ENCODE measurements around the gene SAMD15. TPM values are rescaled to one million over a fixed set of nuclear protein-coding genes. Genes with fewer than 3 reads are reported as not detected.
"Not testable (repeated sequence)": the region's sequence is repeated elsewhere in the genome, so short reads cannot be mapped to it uniquely, and the experiment has no call there.

SAMD15 gene
- 1 to 10 TPM in 2 of 4 donors, under 1 TPM in 1, not detected in 1; 0.20 to 1.5 (median 1.4) TPM for total RNA-seq

DNA sequence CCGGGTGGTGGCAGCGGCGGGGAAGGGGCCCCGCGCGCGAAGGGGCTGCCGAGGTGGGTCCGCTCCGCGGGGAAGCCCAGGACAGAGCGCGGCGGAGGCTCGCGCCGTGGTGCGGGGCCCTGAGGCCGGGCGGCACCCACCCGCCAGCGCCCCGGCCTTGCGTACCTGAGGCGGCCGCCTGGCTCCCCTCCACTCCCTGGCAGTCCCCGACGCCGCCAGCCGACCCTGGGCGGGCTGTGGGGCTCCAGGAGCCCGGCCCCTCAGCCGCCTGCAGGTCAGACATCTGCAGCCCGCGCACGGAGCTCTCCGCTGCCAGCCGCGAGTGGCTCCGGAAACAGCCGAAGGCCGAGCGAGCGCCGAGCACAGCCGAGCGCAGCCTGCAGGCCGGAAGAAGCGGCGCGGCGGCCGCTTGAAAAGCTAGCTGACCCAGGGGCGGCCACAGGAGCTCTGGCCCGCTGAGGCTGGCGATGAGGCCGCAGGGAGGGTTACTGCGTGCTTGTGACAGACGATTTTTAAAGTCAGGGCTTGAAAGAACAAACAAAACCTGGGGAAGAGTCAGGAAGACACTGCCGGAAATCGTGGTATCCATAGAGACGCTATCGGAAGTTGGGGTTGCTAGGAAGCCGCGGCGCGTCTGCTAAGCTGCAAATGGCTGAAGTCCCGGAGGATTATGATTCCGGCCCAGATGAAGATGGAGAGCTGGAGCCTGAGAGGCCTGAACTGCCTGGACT lies at the start of gene SAMD15, which contains the start of gene TMED8:
Gene SAMD15, plus strand, starts transcription at position 609 of the 731 bp plus-strand sequence. Its CDS starts 40 bp downstream, at position 649.
Gene TMED8, minus strand, starts transcription at position 324 of the 731 bp plus-strand sequence. Its CDS starts 41 bp downstream, at position 283.
- peak within 1 kb of the TSS; percentile 44 to 90 (median 86) for H3K27ac ChIP-seq
- no peaks in the 10 kb centered on the region for H3K9me3 ChIP-seq
- 0 to 1% methylated on average over 10 to 25 of the region's 69 CpGs for WGBS, 2 donors (ENCODE audit: low coverage in 1 of 2)
- peaks cover 0 to 27% (median 9%) of the 10 kb centered on the region in 3 donors for H3K4me1 ChIP-seq
- no peak for TF ChIP-seq POLR2AphosphoS5 (IDR thresholded peaks at IDR 0.05)
- TF ChIP-seq POLR2A (IDR thresholded peaks at IDR 0.05): peak; percentile 28 to 50
- TF ChIP-seq EP300 (IDR thresholded peaks at IDR 0.05): no peak
- TF ChIP-seq, protein P1, sequence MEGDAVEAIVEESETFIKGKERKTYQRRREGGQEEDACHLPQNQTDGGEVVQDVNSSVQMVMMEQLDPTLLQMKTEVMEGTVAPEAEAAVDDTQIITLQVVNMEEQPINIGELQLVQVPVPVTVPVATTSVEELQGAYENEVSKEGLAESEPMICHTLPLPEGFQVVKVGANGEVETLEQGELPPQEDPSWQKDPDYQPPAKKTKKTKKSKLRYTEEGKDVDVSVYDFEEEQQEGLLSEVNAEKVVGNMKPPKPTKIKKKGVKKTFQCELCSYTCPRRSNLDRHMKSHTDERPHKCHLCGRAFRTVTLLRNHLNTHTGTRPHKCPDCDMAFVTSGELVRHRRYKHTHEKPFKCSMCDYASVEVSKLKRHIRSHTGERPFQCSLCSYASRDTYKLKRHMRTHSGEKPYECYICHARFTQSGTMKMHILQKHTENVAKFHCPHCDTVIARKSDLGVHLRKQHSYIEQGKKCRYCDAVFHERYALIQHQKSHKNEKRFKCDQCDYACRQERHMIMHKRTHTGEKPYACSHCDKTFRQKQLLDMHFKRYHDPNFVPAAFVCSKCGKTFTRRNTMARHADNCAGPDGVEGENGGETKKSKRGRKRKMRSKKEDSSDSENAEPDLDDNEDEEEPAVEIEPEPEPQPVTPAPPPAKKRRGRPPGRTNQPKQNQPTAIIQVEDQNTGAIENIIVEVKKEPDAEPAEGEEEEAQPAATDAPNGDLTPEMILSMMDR (IDR thresholded peaks at IDR 0.05): peak in 3 of 4 experiments; percentile 24 to 55 (median 39)
- no peaks in the 10 kb centered on the region for H3K36me3 ChIP-seq
- H3K4me3 ChIP-seq: peak within 1 kb of the TSS; percentile 73 to 78
- H3K27me3 ChIP-seq: no peaks in the 10 kb centered on the region
- ATAC-seq: peak; percentile 97

DNA sequence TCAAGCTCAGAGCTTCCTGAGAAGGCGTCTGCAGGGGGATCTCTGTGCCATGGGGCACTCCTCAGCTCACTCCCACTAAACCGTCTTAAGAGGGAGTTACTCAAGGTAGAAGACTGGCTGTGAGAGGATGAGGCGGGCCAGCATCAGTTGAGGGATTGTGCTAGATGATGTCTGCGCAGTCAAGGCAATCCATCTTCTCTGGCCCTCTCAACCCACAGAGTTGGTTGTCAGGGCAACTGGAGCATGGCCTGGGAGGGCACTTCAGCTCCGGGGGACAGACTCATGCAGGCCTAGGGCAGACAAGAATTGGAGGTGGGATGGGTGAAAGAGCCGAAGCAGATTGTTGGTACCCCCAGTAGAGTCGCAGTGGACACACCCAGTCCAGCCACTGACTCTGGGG lies 47.3 kb upstream of the SAMD15 start:
- 65% methylated on average over 2 of the region's 7 CpGs; no CpG with 5 or more reads in 1 of the 2 donors for WGBS, 2 donors (ENCODE audit: low coverage in 1 of 2)

DNA sequence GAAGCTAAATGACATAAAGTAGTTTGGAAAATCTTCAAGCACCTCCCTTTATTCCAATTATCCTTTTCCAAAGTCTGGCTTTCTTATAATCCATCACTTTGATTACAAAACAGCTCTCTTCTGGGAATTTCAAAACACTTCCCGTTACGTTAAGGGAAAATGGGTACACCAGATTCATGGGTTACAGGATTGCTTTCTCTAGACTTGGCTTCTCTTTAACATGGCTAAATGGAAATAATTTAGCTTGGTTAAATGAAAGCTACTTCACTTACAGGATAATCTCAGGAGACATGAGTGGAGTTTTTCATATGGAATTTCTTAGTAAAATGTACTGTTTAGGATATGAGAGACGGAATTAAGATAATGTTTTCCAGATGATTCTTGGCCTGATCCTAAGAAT lies 41.6 kb upstream of the SAMD15 start:
- TF ChIP-seq, protein P1 (IDR thresholded peaks at IDR 0.05): no peak
- TF ChIP-seq POLR2AphosphoS5 (IDR thresholded peaks at IDR 0.05) (no peak), EP300 (IDR thresholded peaks at IDR 0.05) (no peak), POLR2A (IDR thresholded peaks at IDR 0.05) (no peak)
- H3K27me3 ChIP-seq: no peaks in the 10 kb centered on the region
- no peaks in the 10 kb centered on the region for H3K9me3 ChIP-seq
- no peaks in the 10 kb centered on the region for H3K4me1 ChIP-seq
- ATAC-seq: no peak
- peaks cover 0 to 34% of the 10 kb centered on the region in 2 donors for H3K36me3 ChIP-seq
- WGBS, 2 donors (ENCODE audit: low coverage in 1 of 2): 81 to 96% methylated on average over 3 of the region's 3 CpGs
- no peak overlapping the region for H3K4me3 ChIP-seq
- H3K27ac ChIP-seq: no peak overlapping the region

More for the DNA sequence above, 47.3 kb upstream of the SAMD15 start:
- ATAC-seq: no peak
- TF ChIP-seq POLR2AphosphoS5 (IDR thresholded peaks at IDR 0.05) (no peak), EP300 (IDR thresholded peaks at IDR 0.05) (no peak), POLR2A (IDR thresholded peaks at IDR 0.05) (no peak)
- TF ChIP-seq, protein P1 (IDR thresholded peaks at IDR 0.05): no peak
- Histone ChIP-seq H3K27ac (no peak overlapping the region), H3K36me3 (no peaks in the 10 kb centered on the region), H3K9me3 (no peaks in the 10 kb centered on the region), H3K27me3 (no peaks in the 10 kb centered on the region), H3K4me1 (no peaks in the 10 kb centered on the region), H3K4me3 (no peak overlapping the region)

DNA sequence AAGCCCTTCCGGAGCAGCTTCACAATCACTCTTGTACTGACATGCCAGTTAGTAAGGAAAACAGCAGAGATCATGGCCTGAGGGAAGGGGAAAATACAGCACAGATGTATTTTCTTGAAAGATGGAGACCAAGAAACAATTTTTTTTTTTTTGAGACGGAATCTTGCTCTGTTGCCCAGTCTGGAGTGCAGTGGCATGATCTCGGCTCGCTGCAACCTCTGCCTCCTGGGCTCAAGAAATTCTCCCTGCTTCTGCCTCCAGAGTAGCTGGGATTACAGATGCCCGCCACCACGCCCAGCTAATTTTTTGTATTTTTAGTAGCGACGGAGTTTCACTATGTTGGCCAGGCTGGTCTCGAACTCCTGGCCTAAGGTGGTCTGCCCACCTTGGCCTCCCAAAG lies 39.9 kb upstream of the SAMD15 start:
- H3K36me3 ChIP-seq: peaks cover 0 to 50% of the 10 kb centered on the region in 2 donors
- H3K4me3 ChIP-seq, H3K9me3 ChIP-seq, H3K4me1 ChIP-seq, ATAC-seq, H3K27ac ChIP-seq, H3K27me3 ChIP-seq: not testable (repeated sequence)
- 71 to 91% methylated on average over 3 to 8 of the region's 9 CpGs for WGBS, 2 donors (ENCODE audit: low coverage in 1 of 2)

DNA sequence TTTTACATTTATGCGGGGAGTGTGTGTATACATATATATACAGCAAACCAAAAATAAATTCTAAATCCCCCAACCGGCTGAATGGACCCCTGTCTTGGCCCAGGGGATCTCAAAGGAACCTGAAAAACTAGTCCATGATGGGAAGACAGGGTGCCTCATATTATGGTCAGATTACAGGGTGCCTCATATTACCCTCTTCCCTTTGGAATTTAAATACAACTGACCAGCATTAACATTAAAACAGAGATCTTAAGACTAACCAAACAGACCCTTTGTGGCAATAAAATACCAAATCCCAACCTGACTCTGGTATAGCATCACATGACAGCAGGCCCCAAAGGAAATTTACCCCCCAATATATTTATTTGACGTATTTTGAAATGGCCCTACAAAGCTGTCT lies 39.3 kb upstream of the SAMD15 start:
- TF ChIP-seq POLR2A (IDR thresholded peaks at IDR 0.05) (no peak), EP300 (IDR thresholded peaks at IDR 0.05) (no peak), POLR2AphosphoS5 (IDR thresholded peaks at IDR 0.05) (no peak)
- TF ChIP-seq, protein P1 (IDR thresholded peaks at IDR 0.05): no peak
- Histone ChIP-seq H3K4me1 (no peaks in the 10 kb centered on the region), H3K4me3 (no peak overlapping the region), H3K9me3 (no peaks in the 10 kb centered on the region), H3K36me3 (peaks cover 0 to 57% of the 10 kb centered on the region in 2 donors), H3K27ac (no peak overlapping the region), H3K27me3 (no peaks in the 10 kb centered on the region)
- WGBS, 2 donors (ENCODE audit: low coverage in 1 of 2): 70 to 88% methylated on average over 3 of the region's 3 CpGs
- ATAC-seq: no peak

Data from gastroesophageal sphincter (tissue), 4 donors.